ENCODE data around the gene GLT1D1. TPM values are rescaled to one million over a fixed set of nuclear protein-coding genes. Genes with fewer than 3 reads are reported as not detected.

Gene GLT1D1
- total RNA-seq, 4 donors from 2014 or later = 0.60 TPM; not detected in 3

GRCh38 chr12:128974881-128975280, 121.6 kb downstream of the GLT1D1 start:
- Histone ChIP-seq H3K4me3 (no peak overlapping the region), H3K4me1 (no peaks in the 10 kb centered on the region), H3K27ac (no peak overlapping the region), H3K9me3 (peaks cover 0 to 1% (median 0%) of the 10 kb centered on the region in 4 donors), H3K36me3 (no peaks in the 10 kb centered on the region), H3K27me3 (peaks cover 0 to 15% of the 10 kb centered on the region in 2 donors)
- TF ChIP-seq POLR2A (IDR thresholded peaks at IDR 0.05) (no peak), EP300 (IDR thresholded peaks at IDR 0.05) (no peak), CTCF (IDR thresholded peaks at IDR 0.05) (no peak)
- no peak for DNase-seq (ENCODE audit: low spot score in 2 of 2)
- WGBS, 2 donors = 64 to 74% methylated on average over 11 of the region's 11 CpGs

GRCh38 chr12:128976120-128976738, 123.0 kb downstream of the GLT1D1 start:
- Histone ChIP-seq H3K9me3 (peaks cover 0 to 11% (median 0%) of the 10 kb centered on the region in 4 donors), H3K4me3 (no peak overlapping the region), H3K27ac (no peak overlapping the region), H3K27me3 (peaks cover 0 to 11% of the 10 kb centered on the region in 2 donors), H3K4me1 (no peaks in the 10 kb centered on the region), H3K36me3 (no peaks in the 10 kb centered on the region)
- TF ChIP-seq CTCF (IDR thresholded peaks at IDR 0.05) (peak in 2 of 5 experiments; percentile 3 to 10), POLR2A (IDR thresholded peaks at IDR 0.05) (no peak), EP300 (IDR thresholded peaks at IDR 0.05) (no peak)
- 9 to 13% methylated on average over 22 of the region's 22 CpGs for WGBS, 2 donors
- no peak for DNase-seq (ENCODE audit: low spot score in 2 of 2)

GRCh38 chr12:128977441-128977840, 124.2 kb downstream of the GLT1D1 start:
- no peaks in the 10 kb centered on the region for H3K36me3 ChIP-seq
- peaks cover 0 to 11% (median 0%) of the 10 kb centered on the region in 4 donors for H3K9me3 ChIP-seq
- H3K27me3 ChIP-seq = peaks cover 0 to 11% of the 10 kb centered on the region in 2 donors
- no peak overlapping the region for H3K27ac ChIP-seq
- WGBS, 2 donors = 87 to 95% methylated on average over 6 of the region's 6 CpGs
- no peaks in the 10 kb centered on the region for H3K4me1 ChIP-seq
- no peak for DNase-seq (ENCODE audit: low spot score in 2 of 2)
- H3K4me3 ChIP-seq = no peak overlapping the region
- TF ChIP-seq POLR2A (IDR thresholded peaks at IDR 0.05) (no peak), CTCF (IDR thresholded peaks at IDR 0.05) (no peak), EP300 (IDR thresholded peaks at IDR 0.05) (no peak)

GRCh38 chr12:128978067-128978466, 124.8 kb downstream of the GLT1D1 start:
- 67 to 82% methylated on average over 12 to 14 of the region's 14 CpGs for WGBS, 2 donors
- TF ChIP-seq CTCF (IDR thresholded peaks at IDR 0.05) (no peak), POLR2A (IDR thresholded peaks at IDR 0.05) (no peak), EP300 (IDR thresholded peaks at IDR 0.05) (no peak)
- peaks cover 0 to 11% of the 10 kb centered on the region in 2 donors for H3K27me3 ChIP-seq

GRCh38 chr12:128980623-128981022, 127.3 kb downstream of the GLT1D1 start:
- Histone ChIP-seq H3K9me3 (peaks cover 0 to 11% (median 0%) of the 10 kb centered on the region in 4 donors), H3K27ac (no peak overlapping the region), H3K27me3 (peaks cover 0 to 4% of the 10 kb centered on the region in 2 donors), H3K36me3 (no peaks in the 10 kb centered on the region), H3K4me1 (no peaks in the 10 kb centered on the region), H3K4me3 (no peak overlapping the region)
- 81 to 82% methylated on average over 15 of the region's 15 CpGs for WGBS, 2 donors
- no peak for DNase-seq (ENCODE audit: low spot score in 2 of 2)
- no peak for TF ChIP-seq EP300 (IDR thresholded peaks at IDR 0.05)
- no peak for TF ChIP-seq POLR2A (IDR thresholded peaks at IDR 0.05)
- no peak for TF ChIP-seq CTCF (IDR thresholded peaks at IDR 0.05)

More at GRCh38 chr12:128978067-128978466, 124.8 kb downstream of the GLT1D1 start:
- H3K36me3 ChIP-seq = no peaks in the 10 kb centered on the region
- no peaks in the 10 kb centered on the region for H3K4me1 ChIP-seq
- DNase-seq (ENCODE audit: low spot score in 2 of 2) = no peak
- H3K27ac ChIP-seq = no peak overlapping the region
- H3K9me3 ChIP-seq = peaks cover 0 to 11% (median 0%) of the 10 kb centered on the region in 4 donors
- H3K4me3 ChIP-seq = no peak overlapping the region
